Measurements from ENCODE around the gene C19orf25.

C19orf25 gene

GRCh38 chr19:1474765-1475351 is 4.2 kb downstream of the C19orf25 start:
- no peak for DNase-seq

DNA sequence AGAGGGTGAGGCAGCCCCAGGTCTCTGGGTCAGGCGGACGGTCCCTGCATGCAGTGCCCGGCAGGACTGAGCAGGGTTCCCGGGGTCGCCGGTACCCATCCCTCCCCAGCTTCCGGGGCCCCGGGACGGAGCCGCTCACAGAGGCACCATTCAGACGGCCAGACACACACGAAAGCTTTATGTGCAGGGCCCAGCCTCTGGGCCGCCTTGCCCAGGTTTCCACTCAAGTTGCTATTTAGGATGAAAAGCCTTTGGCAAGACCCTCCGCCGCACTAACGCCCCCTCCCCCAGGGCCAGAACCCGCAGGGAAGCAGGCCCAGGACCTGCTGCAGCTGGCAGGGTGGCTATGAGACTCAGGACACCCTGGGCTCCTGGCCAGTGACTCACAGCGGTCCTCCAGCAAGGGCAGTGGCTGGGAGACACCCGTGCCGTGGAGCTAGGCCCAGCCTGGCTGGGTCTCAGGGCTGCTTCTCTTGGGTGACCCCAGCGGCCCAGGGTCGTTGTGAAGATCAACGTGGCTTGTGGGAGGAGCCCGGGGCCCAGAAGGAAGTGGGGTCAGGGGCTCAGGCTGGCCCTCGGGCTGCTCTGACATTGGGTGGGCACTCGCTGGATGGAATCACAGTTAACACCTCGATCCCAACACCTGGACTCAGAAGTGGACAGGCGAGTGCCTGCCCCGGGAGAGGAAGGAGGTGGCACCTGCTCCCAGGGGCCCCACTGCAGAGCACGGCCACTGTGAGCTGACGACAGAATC is 4.8 kb downstream of the C19orf25 start:
- no peak for DNase-seq

GRCh38 chr19:1473085-1473851 is 5.7 kb downstream of the C19orf25 start:
- no peak for DNase-seq

GRCh38 chr19:1472231-1473084 is 6.6 kb downstream of the C19orf25 start:
- DNase-seq = no peak

- peak in 1 of 2 donors; percentile 44 for DNase-seq
These were observed 7.4 kb downstream of the C19orf25 start for GRCh38 chr19:1471515-1472160.

- no peak for DNase-seq
These were observed 8.0 kb downstream of the C19orf25 start for GRCh38 chr19:1471010-1471514.

GRCh38 chr19:1470305-1471009 is 8.6 kb downstream of the C19orf25 start:
- no peak for DNase-seq

DNA sequence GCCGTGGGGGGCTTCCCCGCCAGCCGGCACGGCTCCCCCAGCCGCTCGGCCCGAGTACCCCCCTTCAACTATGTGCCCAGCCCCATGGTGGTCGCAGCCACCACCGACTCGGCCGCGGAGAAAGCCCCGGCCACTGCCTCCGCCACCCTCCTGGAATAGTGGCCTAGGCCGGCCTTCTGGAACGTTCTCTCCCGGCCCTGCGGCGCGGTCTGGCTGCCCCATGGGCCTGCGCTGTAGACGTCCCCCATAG is 9.0 kb downstream of the C19orf25 start:
- DNase-seq = no peak

DNA sequence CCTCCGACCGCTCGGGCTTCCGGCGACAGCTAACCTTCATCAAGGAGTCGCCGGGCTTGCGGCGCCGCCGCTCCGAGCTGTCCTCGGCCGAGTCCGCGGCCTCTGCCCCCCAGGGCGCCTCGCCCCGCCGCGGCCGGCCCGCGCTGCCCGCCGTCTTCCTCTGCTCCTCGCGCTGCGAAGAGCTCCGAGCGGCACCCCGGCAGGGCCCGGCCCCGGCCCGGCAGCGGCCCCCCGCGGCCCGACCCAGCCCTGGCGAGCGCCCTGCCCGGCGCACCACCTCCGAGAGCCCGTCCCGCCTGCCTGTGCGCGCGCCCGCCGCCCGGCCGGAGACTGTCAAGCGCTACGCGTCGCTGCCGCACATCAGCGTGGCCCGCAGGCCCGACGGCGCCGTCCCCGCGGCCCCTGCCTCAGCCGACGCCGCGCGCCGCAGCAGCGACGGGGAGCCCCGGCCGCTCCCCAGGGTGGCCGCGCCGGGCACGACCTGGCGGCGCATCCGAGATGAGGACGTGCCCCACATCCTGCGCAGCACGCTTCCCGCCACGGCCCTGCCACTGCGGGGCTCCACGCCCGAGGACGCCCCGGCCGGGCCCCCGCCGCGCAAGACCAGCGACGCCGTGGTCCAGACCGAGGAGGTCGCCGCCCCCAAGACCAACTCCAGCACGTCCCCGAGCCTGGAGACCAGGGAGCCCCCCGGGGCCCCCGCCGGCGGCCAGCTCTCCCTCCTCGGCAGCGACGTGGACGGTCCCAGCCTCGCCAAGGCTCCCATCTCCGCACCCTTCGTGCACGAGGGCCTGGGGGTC is 9.6 kb downstream of the C19orf25 start:
- no peak for DNase-seq

GRCh38 chr19:1468821-1469254 is 10.2 kb downstream of the C19orf25 start:
- DNase-seq = peak; percentile 8 to 34

GRCh38 chr19:1468274-1468820 is 10.7 kb downstream of the C19orf25 start:
- DNase-seq = no peak

DNA sequence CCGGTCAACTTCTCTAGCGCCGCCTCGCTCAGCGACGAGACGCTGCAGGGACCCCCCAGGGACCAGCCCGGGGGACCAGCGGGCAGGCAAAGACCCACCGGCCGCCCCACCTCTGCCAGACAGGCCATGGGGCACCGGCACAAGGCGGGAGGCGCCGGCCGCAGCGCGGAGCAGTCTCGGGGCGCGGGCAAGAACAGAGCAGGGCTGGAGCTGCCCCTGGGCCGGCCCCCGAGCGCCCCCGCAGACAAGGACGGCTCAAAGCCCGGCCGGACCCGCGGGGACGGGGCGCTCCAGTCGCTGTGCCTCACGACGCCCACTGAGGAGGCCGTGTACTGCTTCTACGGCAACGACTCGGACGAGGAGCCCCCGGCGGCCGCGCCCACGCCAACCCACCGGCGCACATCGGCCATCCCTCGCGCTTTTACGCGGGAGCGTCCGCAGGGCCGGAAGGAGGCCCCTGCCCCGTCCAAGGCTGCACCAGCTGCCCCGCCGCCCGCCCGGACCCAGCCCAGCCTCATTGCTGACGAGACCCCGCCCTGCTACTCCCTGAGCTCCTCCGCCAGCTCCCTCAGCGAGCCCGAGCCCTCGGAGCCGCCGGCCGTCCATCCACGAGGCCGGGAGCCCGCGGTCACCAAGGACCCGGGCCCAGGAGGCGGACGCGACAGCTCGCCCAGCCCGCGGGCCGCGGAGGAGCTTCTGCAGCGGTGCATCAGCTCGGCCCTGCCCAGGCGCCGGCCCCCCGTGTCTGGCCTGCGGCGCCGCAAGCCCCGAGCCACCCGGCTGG is 11.3 kb downstream of the C19orf25 start:
- no peak for DNase-seq

GRCh38 chr19:1467215-1467489 is 11.9 kb downstream of the C19orf25 start:
- DNase-seq = no peak

DNA sequence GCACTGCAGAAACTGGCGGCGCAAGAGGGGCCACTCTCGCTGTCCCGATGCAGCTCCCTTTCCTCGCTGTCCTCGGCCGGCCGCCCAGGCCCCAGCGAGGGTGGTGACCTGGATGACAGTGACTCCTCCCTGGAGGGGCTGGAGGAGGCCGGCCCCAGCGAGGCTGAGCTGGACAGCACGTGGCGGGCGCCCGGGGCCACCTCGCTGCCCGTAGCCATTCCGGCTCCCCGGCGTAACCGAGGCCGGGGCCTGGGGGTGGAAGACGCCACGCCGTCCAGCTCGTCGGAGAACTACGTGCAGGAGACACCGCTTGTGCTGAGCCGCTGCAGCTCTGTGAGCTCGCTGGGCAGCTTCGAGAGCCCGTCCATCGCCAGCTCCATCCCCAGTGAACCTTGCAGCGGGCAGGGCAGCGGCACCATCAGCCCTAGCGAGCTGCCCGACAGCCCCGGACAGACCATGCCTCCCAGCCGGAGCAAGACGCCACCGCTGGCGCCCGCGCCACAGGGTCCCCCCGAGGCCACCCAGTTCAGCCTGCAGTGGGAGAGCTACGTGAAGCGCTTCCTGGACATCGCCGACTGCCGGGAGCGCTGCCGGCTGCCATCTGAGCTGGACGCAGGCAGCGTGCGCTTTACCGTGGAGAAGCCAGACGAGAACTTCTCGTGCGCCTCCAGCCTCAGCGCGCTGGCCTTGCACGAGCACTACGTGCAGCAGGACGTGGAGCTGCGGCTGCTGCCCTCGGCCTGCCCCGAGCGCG is 12.4 kb downstream of the C19orf25 start:
- no peak for DNase-seq

DNA sequence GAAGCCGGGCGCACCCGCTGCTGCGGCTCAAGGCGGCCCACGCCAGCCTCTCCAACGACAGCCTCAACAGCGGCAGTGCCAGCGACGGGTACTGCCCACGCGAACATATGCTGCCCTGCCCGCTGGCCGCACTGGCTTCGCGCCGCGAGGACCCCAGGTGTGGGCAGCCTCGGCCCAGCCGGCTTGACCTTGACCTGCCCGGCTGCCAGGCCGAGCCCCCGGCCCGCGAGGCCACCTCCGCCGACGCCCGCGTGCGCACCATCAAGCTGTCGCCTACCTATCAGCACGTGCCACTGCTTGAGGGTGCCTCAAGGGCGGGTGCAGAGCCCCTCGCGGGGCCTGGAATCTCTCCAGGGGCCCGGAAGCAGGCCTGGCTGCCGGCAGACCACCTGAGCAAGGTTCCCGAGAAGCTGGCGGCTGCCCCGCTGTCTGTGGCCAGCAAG is 13.0 kb downstream of the C19orf25 start:
- no peak for DNase-seq

DNA sequence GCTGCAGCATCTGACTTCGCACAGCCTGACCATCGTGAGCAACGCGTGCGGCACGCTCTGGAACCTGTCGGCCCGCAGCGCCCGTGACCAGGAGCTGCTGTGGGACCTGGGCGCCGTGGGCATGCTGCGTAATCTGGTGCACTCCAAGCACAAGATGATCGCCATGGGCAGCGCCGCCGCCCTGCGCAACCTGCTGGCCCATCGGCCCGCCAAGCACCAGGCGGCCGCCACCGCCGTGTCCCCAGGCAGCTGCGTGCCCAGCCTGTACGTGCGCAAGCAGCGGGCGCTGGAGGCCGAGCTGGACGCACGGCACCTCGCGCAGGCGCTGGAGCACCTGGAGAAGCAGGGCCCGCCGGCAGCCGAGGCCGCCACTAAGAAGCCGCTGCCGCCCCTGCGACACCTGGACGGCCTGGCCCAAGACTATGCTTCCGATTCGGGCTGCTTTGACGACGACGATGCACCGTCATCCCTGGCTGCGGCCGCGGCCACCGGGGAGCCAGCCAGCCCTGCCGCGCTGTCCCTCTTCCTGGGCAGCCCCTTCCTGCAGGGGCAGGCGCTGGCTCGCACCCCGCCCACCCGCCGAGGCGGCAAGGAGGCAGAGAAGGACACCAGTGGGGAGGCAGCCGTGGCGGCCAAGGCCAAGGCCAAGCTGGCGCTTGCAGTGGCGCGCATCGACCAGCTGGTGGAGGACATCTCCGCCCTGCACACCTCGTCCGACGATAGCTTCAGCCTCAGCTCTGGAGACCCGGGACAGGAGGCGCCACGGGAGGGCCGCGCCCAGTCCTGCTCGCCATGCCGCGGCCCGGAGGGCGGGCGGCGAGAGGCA is 13.6 kb downstream of the C19orf25 start:
- peak in 1 of 2 donors; percentile 34 for DNase-seq

DNA sequence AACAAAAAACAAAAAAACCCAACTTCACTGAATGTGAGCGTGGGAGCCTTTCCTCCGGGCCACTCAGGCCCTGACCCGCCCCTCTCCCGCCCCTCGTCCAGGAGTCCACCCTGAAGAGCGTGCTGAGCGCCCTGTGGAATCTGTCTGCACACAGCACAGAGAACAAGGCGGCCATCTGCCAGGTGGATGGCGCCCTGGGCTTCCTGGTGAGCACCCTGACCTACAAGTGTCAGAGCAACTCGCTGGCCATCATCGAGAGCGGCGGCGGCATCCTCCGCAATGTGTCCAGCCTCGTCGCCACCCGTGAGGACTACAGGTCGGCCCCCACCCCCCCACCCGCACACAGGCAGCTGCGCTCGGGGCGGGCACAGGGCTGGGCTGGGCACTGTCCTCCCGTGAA is 17.2 kb downstream of the C19orf25 start:
- DNase-seq = no peak
